T-helper 2 cell treated with Interferon-gamma antibody and Interleukin-4, amounts not matched to agents 100 ng/mL and 5 ng/mL, for 36 hours (primary cell): Measurements from ENCODE around the gene UBE2J1. TPM values are rescaled to one million over a fixed set of nuclear protein-coding genes. Genes with fewer than 3 reads are reported as not detected.
"Not testable (repeated sequence)": the region's sequence is repeated elsewhere in the genome, so short reads cannot be mapped to it uniquely, and the experiment has no call there.

Experiments used
- intact Hi-C: fragments of 100-400 bp; cut with micrococcal nuclease; formaldehyde crosslinking; loops from one replicate; pipeline ENCODE4 v1.15.1; 2023
- total RNA-seq: library from RNA; stranded (reverse); gene quantifications from 2 replicates; pipeline ENCODE4 v1.2.3, GENCODE V29; 2022

The UBE2J1 gene, protein sequence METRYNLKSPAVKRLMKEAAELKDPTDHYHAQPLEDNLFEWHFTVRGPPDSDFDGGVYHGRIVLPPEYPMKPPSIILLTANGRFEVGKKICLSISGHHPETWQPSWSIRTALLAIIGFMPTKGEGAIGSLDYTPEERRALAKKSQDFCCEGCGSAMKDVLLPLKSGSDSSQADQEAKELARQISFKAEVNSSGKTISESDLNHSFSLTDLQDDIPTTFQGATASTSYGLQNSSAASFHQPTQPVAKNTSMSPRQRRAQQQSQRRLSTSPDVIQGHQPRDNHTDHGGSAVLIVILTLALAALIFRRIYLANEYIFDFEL
- total RNA-seq = 33.6 and 33.9 TPM in 2 replicates

- intact Hi-C loops = loop anchor here (1.0 to 10.0 kb wide), 6 partner anchors 70 to 1235 kb away; partner anchors contain the start of genes CASP8AP2, MAP3K7, PM20D2 and RNGTT
These were observed at the start of gene UBE2J1 for GRCh38 chr6:89352278-89353117. UBE2J1 (minus strand) TSS chr6:89352722; CDS start chr6:89352569, 153 bp downstream.

- intact Hi-C loops = no loop called here
These were observed 48.4 kb upstream of the UBE2J1 start for GRCh38 chr6:89400912-89401399.

DNA sequence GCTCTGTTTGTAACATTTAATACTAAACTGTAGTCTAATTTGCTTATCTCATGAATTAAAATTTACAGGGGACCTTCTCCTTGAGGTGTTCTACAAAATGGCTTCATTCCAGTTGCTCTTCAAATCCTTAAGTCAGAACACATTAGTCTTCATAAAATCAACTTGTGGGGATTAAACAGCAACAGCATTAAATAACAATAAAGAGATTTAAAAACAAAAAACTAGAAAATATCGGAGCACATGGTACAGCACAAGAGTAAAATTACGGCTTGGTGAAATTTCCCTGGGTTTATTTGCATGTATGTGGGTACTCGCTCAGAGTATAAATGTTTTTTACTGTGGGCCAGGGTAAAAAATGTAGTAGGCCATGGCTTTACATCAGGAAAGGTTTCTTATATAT, 47.5 kb upstream of the UBE2J1 start:
- intact Hi-C loops = no loop called here

DNA sequence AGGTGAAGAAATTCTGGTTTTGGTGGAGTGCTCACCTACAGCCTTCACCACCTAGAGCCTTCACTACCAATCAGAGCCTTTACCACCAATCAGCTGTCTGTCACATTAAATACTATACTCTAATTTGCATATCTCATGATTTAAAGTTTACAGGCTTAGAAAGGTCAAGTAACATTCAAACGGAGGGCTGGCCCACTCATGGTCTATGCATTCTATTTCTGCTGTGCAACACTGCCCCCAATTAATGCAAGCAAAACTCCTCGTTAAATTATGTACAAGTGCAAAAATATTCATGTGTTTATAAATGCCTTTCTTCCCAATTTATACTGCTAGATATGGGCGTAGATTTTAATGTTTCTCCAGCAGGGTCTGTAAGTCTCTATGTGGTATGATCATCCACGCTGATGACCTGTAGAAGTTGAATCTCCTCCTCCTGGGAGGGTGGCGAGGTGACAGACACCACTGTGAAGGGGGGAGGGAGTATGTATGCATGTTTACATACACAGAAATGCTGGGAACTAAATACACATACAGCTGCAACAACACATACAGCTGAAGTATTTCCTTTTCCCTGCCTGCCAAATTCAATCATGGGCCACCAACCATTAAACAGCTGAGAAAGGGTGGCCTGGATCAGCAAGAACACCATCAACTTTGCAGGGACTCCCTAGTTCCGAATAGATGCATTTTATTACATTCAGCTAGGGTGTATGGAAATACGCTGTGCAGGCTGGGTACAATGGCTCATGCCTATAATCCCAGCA, 46.4 kb upstream of the UBE2J1 start:
- intact Hi-C loops = no loop called here

GRCh38 chr6:89397884-89398283, 45.4 kb upstream of the UBE2J1 start:
- intact Hi-C loops = not testable (repeated sequence)

GRCh38 chr6:89393659-89394058, 41.1 kb upstream of the UBE2J1 start:
- intact Hi-C loops = no loop called here

DNA sequence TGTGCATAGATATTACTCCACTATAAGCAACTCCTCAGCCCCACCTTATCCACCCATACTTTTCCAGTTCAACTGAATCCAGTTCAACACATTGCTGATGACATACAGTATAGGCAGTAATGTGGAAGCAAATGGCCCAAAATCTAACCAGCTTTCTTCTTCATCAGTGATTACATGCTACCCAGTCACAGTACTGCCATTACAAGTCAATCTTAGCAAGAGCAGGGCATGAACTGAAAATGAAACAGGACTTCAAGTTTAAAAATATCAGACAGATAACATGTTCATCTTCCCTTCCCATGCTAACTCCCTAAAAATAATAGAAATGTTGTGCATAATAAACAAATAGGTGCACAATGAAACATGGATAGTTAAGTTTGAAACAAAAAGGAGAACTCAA, 40.3 kb upstream of the UBE2J1 start:
- intact Hi-C loops = no loop called here

DNA sequence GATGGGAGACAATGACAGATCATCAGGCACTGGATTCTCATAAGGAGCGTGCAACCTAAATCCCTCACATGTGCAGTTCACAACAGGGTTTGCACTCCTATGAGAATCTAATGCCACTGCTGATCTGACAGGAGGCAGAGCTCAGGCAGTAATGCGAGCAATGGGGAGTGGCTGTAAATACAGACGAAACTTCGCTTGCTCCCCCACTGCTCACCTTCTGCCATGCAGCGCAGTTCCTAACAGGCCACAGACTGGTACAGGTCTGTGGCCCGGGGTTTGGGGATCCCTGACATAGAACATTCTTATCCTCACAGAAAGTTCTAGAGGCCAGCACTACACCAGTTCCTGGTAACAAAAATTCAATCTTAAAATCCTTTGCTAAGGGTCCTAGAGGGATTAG, 36.3 kb upstream of the UBE2J1 start:
- intact Hi-C loops = no loop called here

DNA sequence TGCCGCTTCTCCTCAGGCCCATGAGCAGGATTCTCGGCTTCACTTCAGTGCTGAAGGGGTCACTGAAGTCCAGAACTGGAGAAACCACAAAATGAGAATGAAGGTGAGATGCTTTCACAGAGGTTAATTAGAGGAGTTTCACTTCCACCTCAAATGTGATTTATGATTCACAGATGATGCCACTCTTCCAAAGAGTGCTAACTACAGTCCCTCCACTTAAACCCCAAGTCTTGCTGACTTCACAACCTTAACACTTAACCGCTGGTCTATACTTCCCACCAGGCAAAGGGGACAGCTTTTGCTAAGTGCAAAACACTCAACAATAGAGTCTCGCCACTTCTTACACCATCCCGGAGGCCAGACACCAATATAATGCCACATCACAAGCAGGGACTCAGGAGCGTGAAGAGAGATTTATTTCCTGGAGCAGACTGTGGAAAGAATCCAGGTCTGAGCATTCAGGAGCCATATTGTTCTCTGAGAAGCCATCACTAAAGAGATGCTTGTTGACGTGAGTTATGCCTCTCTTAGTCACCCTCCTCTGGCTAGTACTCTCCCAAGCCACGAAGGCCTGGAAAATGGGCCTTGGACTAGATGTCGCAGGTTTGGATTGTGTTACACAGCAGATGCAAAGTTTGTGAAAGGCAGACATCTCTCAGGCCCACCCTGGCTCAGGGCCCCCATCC, 35.1 kb upstream of the UBE2J1 start:
- intact Hi-C loops = no loop called here

DNA sequence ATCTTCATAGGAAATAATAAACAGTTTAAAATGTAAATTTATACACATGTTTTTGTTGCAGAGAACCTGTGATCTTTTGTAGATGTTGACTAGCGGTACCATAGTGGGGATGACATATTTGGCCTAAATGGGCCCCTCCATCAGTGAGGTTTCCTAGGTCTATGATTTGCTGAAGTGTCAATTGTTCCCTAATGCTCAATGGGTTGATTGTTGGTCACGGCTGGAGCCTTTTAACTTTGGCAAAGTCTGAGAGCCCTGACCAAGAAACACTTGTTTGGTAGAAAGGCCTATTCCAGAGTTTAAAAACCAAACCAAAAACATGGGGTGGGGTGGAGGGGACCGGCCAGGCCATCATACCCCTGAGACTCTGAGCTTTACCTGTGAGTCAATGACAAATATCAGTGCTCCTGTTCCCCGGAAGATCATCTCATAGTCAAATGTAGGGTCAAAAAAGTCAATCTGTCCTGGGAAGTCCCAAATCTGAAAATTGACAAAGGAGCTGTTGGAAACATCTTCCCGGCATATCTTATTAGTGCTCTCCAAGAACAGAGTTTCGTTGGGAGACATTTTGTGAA, 34.5 kb upstream of the UBE2J1 start:
- intact Hi-C loops = no loop called here

- intact Hi-C loops = no loop called here
These were observed 33.3 kb upstream of the UBE2J1 start for GRCh38 chr6:89385846-89386245.

DNA sequence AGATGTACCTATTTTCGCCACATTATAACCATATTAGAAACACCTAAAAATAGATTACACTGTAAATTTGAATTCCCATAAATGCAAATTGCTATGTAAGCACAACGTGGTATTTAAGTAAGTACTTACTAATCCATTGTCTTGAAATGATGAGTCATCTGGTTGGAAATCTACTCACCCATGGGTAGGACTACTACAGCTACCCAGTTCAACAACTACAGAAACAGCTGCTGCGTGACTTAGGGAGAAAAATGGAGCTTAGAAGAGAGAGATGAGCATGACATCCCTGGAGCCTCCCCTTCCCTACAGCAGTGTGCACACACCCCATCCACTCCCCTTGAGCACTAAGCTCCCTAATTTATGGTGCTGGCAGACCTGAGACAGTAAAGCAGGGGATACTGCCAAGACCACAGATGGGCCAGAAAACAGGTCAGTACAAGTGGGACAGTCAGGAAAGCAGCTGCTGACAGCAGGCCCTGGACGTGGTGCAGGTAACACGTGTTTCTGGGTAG, 32.7 kb upstream of the UBE2J1 start:
- intact Hi-C loops = no loop called here

GRCh38 chr6:89381031-89381430, 28.5 kb upstream of the UBE2J1 start:
- intact Hi-C loops = no loop called here

- intact Hi-C loops = no loop called here
These were observed 26.8 kb upstream of the UBE2J1 start for GRCh38 chr6:89379281-89379680.

DNA sequence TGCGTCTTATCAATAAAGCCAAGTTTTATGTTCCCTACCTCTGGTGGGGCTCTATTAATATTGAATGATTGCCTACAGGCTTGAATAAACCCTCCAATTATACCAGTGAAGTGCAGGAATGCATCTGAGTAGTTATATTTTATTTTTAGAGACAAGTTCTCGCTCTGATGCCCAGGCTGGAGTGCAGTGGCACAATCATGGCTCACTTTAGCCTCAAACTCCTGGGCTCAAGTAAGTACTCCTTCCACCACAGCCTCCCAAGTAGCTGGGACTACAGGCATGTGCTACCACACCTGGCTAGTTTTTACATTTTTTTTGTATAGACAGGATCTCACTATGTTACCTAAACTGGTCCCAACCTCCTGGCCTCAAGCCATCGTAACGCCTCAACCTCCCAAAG, 26.1 kb upstream of the UBE2J1 start:
- intact Hi-C loops = no loop called here

- intact Hi-C loops = loop anchor here (1.0 kb wide), 3 partner anchors 37 to 296 kb away; partner anchors contain the start of genes ANKRD6 and RRAGD
These were observed 23.1 kb upstream of the UBE2J1 start for GRCh38 chr6:89375427-89376267.

DNA sequence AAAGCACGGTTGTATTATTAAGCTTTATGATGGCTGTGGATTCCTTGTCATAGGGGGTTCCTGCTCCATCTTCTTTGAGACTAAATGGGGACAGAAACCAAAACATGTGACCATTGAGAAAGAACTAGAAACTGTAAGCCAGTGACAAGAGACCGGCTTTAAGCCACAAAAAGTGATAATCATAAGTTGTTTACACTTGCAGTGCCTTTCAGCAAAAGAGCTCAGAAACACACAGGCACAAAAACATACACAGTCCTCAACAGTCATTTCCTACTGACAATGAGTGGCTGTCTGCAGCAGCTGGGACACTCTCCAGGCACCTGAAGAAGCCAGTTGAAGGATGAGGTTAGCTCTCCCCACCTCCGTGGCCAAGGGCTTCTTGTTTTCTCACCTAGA, 20.0 kb upstream of the UBE2J1 start:
- intact Hi-C loops = loop anchor here (1.0 to 5.0 kb wide), 5 partner anchors 15 to 238 kb away; partner anchors contain the start of gene PM20D2

DNA sequence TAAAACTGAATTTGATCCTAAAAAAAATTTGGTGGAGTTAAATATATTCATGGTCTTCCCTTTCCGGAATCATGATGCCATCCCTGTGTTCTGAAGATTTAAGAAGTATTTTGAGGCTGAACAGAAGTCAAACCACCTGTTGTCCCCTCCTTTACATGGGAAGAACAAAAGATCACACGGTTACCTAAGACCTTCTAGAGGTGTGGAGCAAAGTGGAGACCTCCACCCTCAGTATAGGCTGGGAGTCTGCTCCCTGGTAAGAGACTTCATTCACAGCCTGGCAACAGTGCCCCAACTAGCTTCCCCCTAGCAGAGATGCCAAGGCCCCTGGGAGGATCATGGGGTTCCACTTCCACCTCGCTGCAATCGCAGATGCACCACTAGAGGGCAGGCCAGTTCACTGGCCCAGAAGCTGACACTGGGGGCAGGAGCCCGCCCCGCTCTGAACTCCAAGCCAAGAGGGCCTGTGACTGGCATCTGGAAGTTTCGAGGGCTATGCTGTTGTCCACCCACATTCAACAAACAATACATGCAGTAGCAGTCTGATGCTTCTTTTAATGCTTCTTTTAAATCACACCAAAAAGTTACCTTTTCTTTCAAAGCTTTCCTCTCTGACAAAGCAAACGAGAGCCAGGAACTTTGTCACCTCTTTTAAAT, 19.5 kb upstream of the UBE2J1 start:
- intact Hi-C loops = loop anchor here (1.0 to 5.0 kb wide), 5 partner anchors 15 to 238 kb away; partner anchors contain the start of gene PM20D2

GRCh38 chr6:89368999-89369398, 16.5 kb upstream of the UBE2J1 start:
- intact Hi-C loops = loop anchor here (1.0 kb wide), 2 partner anchors 241 to 387 kb away; no protein-coding TSS in a partner anchor
